GM12865 (cell line): ENCODE measurements around the gene CRIM1.

Experiments
- DNase-seq: peaks from one replicate; pipeline ENCODE4 v3.0.0; 2010; ENCODE audit warnings: low read depth
- H3K4me3 ChIP-seq: 2 replicates; pipeline ENCODE4 v1.5.1; 2011; ENCODE audit warnings: mild to moderate bottlenecking, low read depth, low read length, control low read depth
- CTCF ChIP-seq: IDR thresholded peaks from 2 replicates; pipeline ENCODE4 v1.5.1; 2011; ENCODE audit warnings: low read length, control low read depth, low read depth, inconsistent platforms; ENCODE audit not compliant: insufficient read depth; ENCODE audit errors: missing control alignments

CRIM1 gene

DNA sequence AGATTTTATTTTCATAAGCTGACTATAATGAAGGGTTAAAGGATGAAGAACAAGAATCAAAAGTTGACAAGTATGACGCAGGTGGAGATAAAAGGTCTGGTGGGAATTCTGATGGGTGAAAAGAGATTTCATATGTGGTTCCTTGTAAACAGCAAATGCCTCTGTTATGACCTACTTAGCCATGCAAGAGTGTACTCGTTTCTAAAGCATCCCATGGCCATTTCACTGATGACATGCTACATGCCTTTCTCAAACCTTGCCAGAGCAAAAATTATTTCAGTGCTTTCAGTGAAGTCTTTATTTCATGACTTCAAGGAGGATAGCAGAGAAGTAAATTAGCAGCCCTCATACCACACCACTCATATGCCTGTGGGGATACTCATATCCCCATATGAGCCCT lies 170.6 kb downstream of the CRIM1 start:
- no peak for DNase-seq
- no peak overlapping the region for H3K4me3 ChIP-seq
- TF ChIP-seq CTCF, result no peak

DNA sequence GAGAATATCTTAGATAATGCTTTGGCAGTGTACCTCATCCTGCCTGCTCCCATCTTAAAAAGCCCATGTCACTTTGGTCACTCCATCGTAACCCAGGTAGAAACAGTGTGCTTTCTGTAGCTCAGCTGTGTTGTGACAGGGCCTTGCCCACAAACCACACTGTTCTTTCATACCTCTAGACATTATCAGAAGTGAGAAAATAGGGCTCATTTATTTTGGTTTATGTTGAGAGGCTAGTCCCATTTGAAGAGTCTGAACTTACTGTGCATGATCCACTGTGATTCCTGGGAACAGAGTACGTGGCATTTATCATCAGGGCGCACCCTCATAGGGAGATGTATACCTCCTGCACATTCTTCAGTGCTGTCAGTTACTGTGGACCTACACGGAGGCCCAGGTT lies 172.7 kb downstream of the CRIM1 start:
- peak; percentile 46 for DNase-seq
- no peak for TF ChIP-seq CTCF
- no peak overlapping the region for H3K4me3 ChIP-seq

DNA sequence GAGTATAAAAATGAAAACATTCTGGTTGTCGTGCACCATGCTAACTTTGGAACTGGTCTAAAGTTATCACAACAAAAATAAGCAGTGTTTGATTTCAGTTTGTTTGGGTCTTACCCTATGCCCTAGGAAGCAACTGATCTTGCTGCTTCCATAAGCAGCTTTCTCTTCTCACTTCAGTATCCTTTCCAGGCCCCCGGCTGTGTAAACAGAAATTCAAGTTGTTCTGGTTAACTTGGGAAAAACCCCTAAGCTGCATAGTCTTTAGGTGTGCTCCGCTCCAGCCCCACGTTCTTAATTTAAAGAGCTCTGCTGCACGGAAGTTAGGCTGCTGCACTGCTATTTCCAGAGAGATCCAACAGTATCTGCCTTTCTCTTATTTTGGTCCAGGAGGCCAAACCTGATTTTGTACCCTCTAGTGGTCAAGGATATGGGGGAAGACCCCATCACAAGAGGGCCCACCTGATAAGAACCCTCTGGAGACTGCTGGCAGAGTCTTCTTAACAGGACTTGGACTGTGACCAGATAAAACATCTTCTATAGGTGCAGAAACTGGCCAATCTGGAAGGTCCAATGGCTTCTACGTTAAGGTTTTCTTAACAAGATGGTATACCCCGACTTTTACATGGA lies 173.3 kb downstream of the CRIM1 start:
- DNase-seq, result no peak
- no peak overlapping the region for H3K4me3 ChIP-seq
- TF ChIP-seq CTCF, result no peak

DNA sequence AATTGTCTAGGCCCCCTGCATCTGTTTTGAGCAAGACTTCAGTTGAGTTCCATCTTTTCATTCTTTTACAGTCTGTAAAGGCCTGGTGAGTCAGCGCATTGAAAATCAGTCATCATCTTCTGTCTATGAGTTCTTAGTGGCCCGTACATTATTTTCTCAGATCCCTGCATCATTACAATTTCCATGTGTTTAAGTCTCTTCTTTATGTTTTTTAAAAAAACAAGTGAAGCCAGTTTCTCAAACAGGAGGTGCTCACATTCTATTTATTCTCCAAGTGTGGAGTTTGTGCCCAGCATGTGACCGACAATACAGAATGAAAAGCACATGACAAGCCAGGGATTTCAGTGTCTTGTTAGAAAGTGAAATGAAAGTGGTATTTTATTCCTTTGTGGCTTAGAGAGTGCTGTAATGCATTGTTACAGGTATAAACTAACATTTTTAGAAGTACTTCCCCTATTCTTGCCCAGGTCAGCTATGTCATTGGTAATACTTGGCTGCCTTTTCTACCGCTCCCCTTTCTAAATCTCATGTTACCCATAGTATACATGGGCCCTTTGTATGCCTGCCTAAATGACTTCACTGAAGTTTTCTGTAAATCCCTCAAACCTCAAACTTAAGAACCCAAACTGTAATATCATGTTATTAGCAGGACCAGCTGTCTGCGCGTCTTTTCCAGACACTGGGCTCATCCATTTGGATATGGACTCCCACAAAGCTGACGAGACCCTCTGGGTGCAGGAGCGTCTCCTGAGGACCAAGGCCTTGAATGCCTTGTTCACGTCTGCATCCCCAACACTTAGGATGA lies 174.8 kb downstream of the CRIM1 start:
- no peak overlapping the region for H3K4me3 ChIP-seq
- no peak for TF ChIP-seq CTCF
- DNase-seq, result peak; percentile 40

- H3K4me3 ChIP-seq, result no peak overlapping the region
- DNase-seq, result peak; percentile 23
- no peak for TF ChIP-seq CTCF
These were observed 175.4 kb downstream of the CRIM1 start for GRCh38 chr2:36530983-36531354.

DNA sequence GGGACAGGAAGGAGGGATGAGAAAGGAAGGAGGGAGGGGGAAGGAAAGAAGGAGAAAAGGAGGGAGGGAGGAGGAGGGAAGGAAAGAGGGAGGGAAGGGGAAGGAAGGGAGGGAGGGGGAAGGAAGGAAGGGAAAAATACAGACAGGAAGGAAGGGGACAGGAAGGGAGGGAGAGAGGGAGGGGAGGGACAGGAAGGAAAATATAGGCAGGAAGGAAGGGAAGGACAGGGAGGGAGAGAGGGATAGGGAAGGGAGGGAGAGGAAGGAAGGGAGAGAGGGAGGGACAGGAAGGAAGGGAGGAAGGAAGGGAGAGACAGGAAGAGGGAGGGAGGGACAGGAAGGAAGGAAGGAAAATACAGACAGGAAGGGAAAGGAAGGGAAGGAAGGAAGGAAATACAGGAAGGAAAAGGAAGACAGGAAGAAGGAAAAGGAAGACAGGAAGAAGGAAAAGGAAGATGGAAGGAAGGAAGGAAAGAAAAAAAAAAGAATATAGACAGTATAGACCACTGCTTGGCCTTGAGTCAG lies 178.8 kb downstream of the CRIM1 start:
- DNase-seq, result no peak
- no peak for TF ChIP-seq CTCF
- H3K4me3 ChIP-seq, result no peak overlapping the region
